ENCODE data around the gene GALNT9. TPM values are rescaled to one million over a fixed set of nuclear protein-coding genes. Genes with fewer than 3 reads are reported as not detected.

Gene GALNT9
- total RNA-seq, 1 donor from 2014 or later = not detected

GRCh38 chr12:132204063-132204792 lies 125.2 kb downstream of the GALNT9 start:
- TF ChIP-seq CTCF (IDR thresholded peaks at IDR 0.05; ENCODE audit: insufficient read depth, low read length, severe bottlenecking) = no peak
- FAIRE-seq (no peak), DNase-seq (ENCODE audit: low read depth) (no peak)
- Histone ChIP-seq H3K27me3 (ENCODE audit: control insufficient read depth, insufficient read depth, low read length) (peaks cover 8% of the 10 kb centered on the region), H3K4me3 (ENCODE audit: low read depth, low read length) (no peak overlapping the region), H3K36me3 (ENCODE audit: control insufficient read depth, insufficient read depth, low read length) (no peaks in the 10 kb centered on the region)

- TF ChIP-seq CTCF (IDR thresholded peaks at IDR 0.05; ENCODE audit: insufficient read depth, low read length, severe bottlenecking) = no peak
- Histone ChIP-seq H3K4me3 (ENCODE audit: low read depth, low read length) (no peak overlapping the region), H3K27me3 (ENCODE audit: control insufficient read depth, insufficient read depth, low read length) (peaks cover 8% of the 10 kb centered on the region), H3K36me3 (ENCODE audit: control insufficient read depth, insufficient read depth, low read length) (no peaks in the 10 kb centered on the region)
- FAIRE-seq = no peak
- DNase-seq (ENCODE audit: low read depth) = no peak
Observed at GRCh38 chr12:132202929-132203721, 126.3 kb downstream of the GALNT9 start.

- Histone ChIP-seq H3K27me3 (ENCODE audit: control insufficient read depth, insufficient read depth, low read length) (peaks cover 8% of the 10 kb centered on the region), H3K36me3 (ENCODE audit: control insufficient read depth, insufficient read depth, low read length) (no peaks in the 10 kb centered on the region), H3K4me3 (ENCODE audit: low read depth, low read length) (no peak overlapping the region)
- TF ChIP-seq CTCF (IDR thresholded peaks at IDR 0.05; ENCODE audit: insufficient read depth, low read length, severe bottlenecking) = no peak
- DNase-seq (ENCODE audit: low read depth) = no peak
- FAIRE-seq = no peak
Observed at GRCh38 chr12:132201391-132202120, 127.8 kb downstream of the GALNT9 start.

- H3K4me3 ChIP-seq (ENCODE audit: low read depth, low read length) = no peak overlapping the region
- H3K36me3 ChIP-seq (ENCODE audit: control insufficient read depth, insufficient read depth, low read length) = no peaks in the 10 kb centered on the region
- FAIRE-seq (no peak), DNase-seq (ENCODE audit: low read depth) (no peak)
- no peak for TF ChIP-seq CTCF (IDR thresholded peaks at IDR 0.05; ENCODE audit: insufficient read depth, low read length, severe bottlenecking)
- H3K27me3 ChIP-seq (ENCODE audit: control insufficient read depth, insufficient read depth, low read length) = peaks cover 8% of the 10 kb centered on the region
Observed at GRCh38 chr12:132200800-132201199, 128.6 kb downstream of the GALNT9 start.

GRCh38 chr12:132199526-132200319 lies 129.7 kb downstream of the GALNT9 start:
- no peak overlapping the region for H3K4me3 ChIP-seq (ENCODE audit: low read depth, low read length)
- H3K27me3 ChIP-seq (ENCODE audit: control insufficient read depth, insufficient read depth, low read length) = no peaks in the 10 kb centered on the region
- no peak for FAIRE-seq
- H3K36me3 ChIP-seq (ENCODE audit: control insufficient read depth, insufficient read depth, low read length) = no peaks in the 10 kb centered on the region
- no peak for DNase-seq (ENCODE audit: low read depth)
- no peak for TF ChIP-seq CTCF (IDR thresholded peaks at IDR 0.05; ENCODE audit: insufficient read depth, low read length, severe bottlenecking)
